HUES48 (cell line): ENCODE results near the gene PDLIM3.
"Not testable (repeated sequence)": the region's sequence is repeated elsewhere in the genome, so short reads cannot be mapped to it uniquely, and the experiment has no call there.

Source experiments
- H3K27ac ChIP-seq: one replicate; pipeline ENCODE4 v1.7.0; 2013; ENCODE audit warnings: low read depth, low read length, inconsistent platforms
- H3K27me3 ChIP-seq: 2 replicates; pipeline ENCODE4 v1.6.1; 2013; ENCODE audit warnings: mild to moderate bottlenecking, low read length; ENCODE audit not compliant: control insufficient read depth, insufficient read depth
- H3K36me3 ChIP-seq: 2 replicates; pipeline ENCODE4 v1.6.1; 2013; ENCODE audit warnings: low read length; ENCODE audit not compliant: control insufficient read depth, insufficient read depth
- H3K4me1 ChIP-seq: 2 replicates; pipeline ENCODE4 v1.6.1; 2013; ENCODE audit warnings: mild to moderate bottlenecking, low read length; ENCODE audit not compliant: control insufficient read depth, insufficient read depth
- H3K4me3 ChIP-seq: 2 replicates; pipeline ENCODE4 v1.5.1; 2013; ENCODE audit warnings: mild to moderate bottlenecking, low read depth, low read length
- H3K9ac ChIP-seq: 2 replicates; pipeline ENCODE4 v1.6.1; 2013; ENCODE audit warnings: mild to moderate bottlenecking, low read depth, low read length, moderate library complexity
- H3K9me3 ChIP-seq: 2 replicates; pipeline ENCODE4 v1.6.1; 2013; ENCODE audit warnings: low read length; ENCODE audit not compliant: control insufficient read depth, insufficient read depth

Gene PDLIM3

GRCh38 chr4:185518069-185518468, 17.2 kb downstream of the PDLIM3 start:
- Histone ChIP-seq H3K27me3 (no peaks in the 10 kb centered on the region), H3K4me3 (no peak overlapping the region), H3K27ac (no peak overlapping the region), H3K36me3 (no peaks in the 10 kb centered on the region), H3K9me3 (no peaks in the 10 kb centered on the region), H3K4me1 (no peaks in the 10 kb centered on the region), H3K9ac (no peak overlapping the region)

GRCh38 chr4:185515248-185515647, 20.1 kb downstream of the PDLIM3 start:
- H3K27me3 ChIP-seq = no peaks in the 10 kb centered on the region
- no peak overlapping the region for H3K4me3 ChIP-seq
- no peaks in the 10 kb centered on the region for H3K9me3 ChIP-seq
- H3K36me3 ChIP-seq = no peaks in the 10 kb centered on the region
- no peak overlapping the region for H3K27ac ChIP-seq
- no peak overlapping the region for H3K9ac ChIP-seq
- no peaks in the 10 kb centered on the region for H3K4me1 ChIP-seq

DNA sequence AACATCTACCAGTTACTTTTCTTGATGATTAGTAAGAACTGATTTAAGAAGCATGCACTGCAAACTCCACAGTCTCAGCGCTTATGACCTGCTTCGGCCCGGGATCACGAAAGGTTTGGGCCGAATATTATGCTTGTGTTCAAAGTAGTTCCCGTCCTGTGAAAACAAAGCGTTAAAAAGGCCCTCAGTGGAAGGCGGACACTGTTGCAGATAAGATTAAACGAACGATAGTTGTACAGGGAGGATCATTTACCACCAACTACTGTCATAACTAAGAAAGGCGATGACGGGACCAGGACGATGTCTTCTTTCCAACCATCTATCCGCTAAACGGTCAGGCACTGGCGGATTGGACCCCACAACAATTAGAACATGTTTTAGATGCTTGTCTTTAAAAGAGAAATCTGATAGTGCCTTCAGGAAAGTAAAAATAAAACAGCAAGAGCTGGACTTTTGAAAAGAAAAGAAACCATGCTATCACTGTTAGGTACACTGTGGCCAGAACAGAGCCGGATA, 21.1 kb downstream of the PDLIM3 start:
- no peak overlapping the region for H3K9ac ChIP-seq
- no peaks in the 10 kb centered on the region for H3K4me1 ChIP-seq
- no peaks in the 10 kb centered on the region for H3K9me3 ChIP-seq
- H3K36me3 ChIP-seq = no peaks in the 10 kb centered on the region
- H3K4me3 ChIP-seq = no peak overlapping the region
- no peaks in the 10 kb centered on the region for H3K27me3 ChIP-seq
- no peak overlapping the region for H3K27ac ChIP-seq

DNA sequence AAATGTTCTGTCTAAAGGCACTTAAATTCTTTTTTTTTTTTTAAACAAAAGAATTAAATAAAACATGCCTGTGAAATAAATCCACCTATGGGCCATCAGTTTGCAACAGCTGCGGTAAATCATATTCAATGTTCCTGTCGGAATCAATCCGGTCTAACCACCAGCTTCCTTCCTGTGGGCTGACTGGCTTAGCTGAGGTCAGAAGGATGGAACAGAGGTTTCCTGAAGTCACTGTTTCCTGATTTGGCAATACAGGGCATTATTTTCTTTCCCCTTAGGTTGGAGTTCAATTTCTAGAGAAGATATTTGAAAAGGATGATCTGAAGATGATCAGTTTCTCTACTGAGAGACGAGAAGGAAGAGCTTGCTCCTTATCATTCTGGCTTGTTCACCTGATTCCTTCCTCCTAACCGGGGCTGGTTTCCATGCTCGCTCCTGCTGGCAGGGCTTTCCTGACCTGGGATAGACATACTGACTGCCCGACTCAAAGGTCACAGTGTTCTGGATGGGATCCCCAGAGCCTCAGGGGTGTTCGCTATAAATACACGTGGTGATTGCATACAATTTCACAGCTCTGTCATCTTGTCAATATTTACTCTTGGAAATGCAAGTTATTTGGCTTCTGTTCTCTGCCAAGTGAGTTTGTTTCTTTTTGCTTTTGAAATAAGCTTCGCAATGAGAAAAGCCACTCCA, 21.7 kb downstream of the PDLIM3 start:
- Histone ChIP-seq H3K27me3 (no peaks in the 10 kb centered on the region), H3K9ac (no peak overlapping the region), H3K27ac (no peak overlapping the region), H3K4me3 (no peak overlapping the region), H3K9me3 (no peaks in the 10 kb centered on the region), H3K4me1 (no peaks in the 10 kb centered on the region), H3K36me3 (no peaks in the 10 kb centered on the region)

GRCh38 chr4:185512516-185512915, 22.8 kb downstream of the PDLIM3 start:
- no peak overlapping the region for H3K4me3 ChIP-seq
- H3K27ac ChIP-seq = no peak overlapping the region
- H3K9me3 ChIP-seq = no peaks in the 10 kb centered on the region
- H3K27me3 ChIP-seq = no peaks in the 10 kb centered on the region
- H3K36me3 ChIP-seq = no peaks in the 10 kb centered on the region
- no peaks in the 10 kb centered on the region for H3K4me1 ChIP-seq
- H3K9ac ChIP-seq = no peak overlapping the region

GRCh38 chr4:185511243-185511642, 24.1 kb downstream of the PDLIM3 start:
- not testable (repeated sequence) for H3K9me3 ChIP-seq, H3K27me3 ChIP-seq, H3K4me3 ChIP-seq, H3K27ac ChIP-seq, H3K36me3 ChIP-seq, H3K4me1 ChIP-seq, H3K9ac ChIP-seq

DNA sequence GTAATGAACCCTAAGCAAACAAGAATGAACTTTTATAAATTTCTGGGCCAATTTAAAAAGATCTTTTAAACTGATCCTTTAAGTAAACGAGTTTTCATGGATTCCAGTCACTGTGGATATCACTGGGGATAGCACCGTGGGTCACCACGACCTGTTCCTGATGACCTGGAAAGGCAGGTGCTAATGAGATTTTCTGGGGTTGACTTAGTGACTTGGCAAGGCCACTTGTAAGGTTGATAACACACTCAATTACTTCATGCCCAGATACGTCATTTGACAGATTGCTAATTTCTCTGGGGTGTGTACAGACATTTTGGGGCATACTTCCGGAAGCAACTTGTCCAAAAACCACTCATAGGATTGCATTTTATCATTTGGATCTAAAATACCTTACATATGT, 24.5 kb downstream of the PDLIM3 start:
- H3K27me3 ChIP-seq = no peaks in the 10 kb centered on the region
- H3K4me3 ChIP-seq = no peak overlapping the region
- no peaks in the 10 kb centered on the region for H3K36me3 ChIP-seq

GRCh38 chr4:185508181-185508580, 27.1 kb downstream of the PDLIM3 start:
- Histone ChIP-seq H3K4me3 (no peak overlapping the region), H3K4me1 (no peaks in the 10 kb centered on the region), H3K27ac (no peak overlapping the region), H3K36me3 (no peaks in the 10 kb centered on the region), H3K9me3 (no peaks in the 10 kb centered on the region), H3K27me3 (no peaks in the 10 kb centered on the region), H3K9ac (no peak overlapping the region)

More for the DNA sequence above, 24.5 kb downstream of the PDLIM3 start:
- Histone ChIP-seq H3K9me3 (no peaks in the 10 kb centered on the region), H3K9ac (no peak overlapping the region), H3K4me1 (no peaks in the 10 kb centered on the region), H3K27ac (no peak overlapping the region)

GRCh38 chr4:185506422-185506821, 28.9 kb downstream of the PDLIM3 start:
- no peak overlapping the region for H3K4me3 ChIP-seq
- H3K4me1 ChIP-seq = no peaks in the 10 kb centered on the region
- no peaks in the 10 kb centered on the region for H3K36me3 ChIP-seq
- H3K9ac ChIP-seq = no peak overlapping the region
- H3K9me3 ChIP-seq = peaks cover 3% of the 10 kb centered on the region; the same call in 1 of the 2 replicates
- H3K27me3 ChIP-seq = no peaks in the 10 kb centered on the region
- no peak overlapping the region for H3K27ac ChIP-seq

DNA sequence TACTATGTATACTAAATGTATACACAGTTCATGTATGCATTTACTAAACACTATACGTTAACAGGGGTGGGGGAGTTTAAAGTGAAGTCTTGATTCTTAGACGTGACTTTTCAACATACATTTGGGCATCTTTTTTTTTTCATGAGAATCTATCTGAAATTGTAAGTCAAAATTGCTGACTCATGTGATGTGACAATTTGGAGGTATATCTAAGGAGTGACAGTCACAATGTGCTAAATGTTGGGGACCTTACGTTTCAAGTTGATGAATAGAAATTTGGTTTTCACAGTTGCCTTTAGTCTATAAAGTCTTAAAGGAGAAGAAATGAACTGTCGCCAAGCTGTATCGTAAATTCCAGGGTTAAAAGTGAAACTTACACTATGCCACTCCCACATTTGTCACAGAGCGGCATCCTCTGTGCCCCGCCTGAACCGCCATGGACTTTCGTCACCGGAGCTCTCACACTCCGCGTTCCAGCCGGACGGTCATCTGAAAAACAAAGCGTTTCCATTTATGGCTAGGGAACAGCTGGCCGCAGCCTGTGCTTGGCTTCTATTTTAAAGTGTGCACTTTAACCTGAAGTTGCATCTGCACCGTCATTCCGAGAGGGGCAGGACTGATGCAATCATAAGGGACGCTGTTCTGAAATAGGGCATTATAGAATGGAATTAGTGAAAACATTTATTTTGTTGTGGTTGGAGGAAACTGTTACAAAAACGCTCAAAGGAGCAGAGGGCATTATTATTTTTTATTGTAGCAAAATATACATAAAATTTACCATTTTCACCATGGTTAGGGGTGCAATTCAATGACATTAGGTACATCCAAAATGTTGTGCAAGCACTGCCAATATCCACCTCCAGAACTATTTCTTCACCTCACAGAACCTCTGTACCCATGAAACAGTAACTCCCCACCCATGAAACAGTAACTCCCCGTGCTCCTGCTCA, 30.9 kb downstream of the PDLIM3 start:
- Histone ChIP-seq H3K36me3 (no peaks in the 10 kb centered on the region), H3K27ac (no peak overlapping the region), H3K9me3 (peaks cover 11% of the 10 kb centered on the region; the same call in 1 of the 2 replicates), H3K27me3 (no peaks in the 10 kb centered on the region), H3K9ac (no peak overlapping the region), H3K4me3 (no peak overlapping the region), H3K4me1 (no peaks in the 10 kb centered on the region)

DNA sequence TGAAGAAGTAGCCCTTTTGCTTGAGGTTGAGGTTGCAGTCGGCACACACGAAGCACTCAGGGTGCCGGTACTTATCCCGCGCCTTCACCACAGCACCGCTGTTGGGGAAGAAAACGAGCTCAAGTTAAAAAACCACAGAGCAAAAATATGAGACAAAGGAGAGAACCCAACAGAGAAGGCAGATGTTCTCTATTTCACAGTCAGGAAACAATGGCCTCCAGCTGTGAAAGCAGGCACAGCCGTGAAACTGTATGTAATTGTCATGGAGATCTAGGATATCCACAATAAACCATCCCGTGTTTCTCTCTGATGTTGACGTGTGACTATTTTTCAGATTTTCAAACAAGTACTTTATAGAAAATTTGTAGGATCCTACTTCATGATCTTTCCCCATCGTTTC, 32.9 kb downstream of the PDLIM3 start:
- H3K9ac ChIP-seq = no peak overlapping the region
- H3K27me3 ChIP-seq = no peaks in the 10 kb centered on the region
- no peak overlapping the region for H3K4me3 ChIP-seq
- H3K4me1 ChIP-seq = no peaks in the 10 kb centered on the region
- H3K36me3 ChIP-seq = no peaks in the 10 kb centered on the region
- H3K9me3 ChIP-seq = peaks cover 11% of the 10 kb centered on the region; the same call in 1 of the 2 replicates
- H3K27ac ChIP-seq = no peak overlapping the region
